PC-9 (cell line): Measurements from ENCODE around the gene GRPEL2. TPM values are rescaled to one million over a fixed set of nuclear protein-coding genes. Genes with fewer than 3 reads are reported as not detected.

Source experiments
- BruUV-seq: library from RNA; stranded (reverse); fragments of 400-500 nt; replicated peaks from 2 replicates; lab custom pipeline; 2021; lab: Mats Ljungman, UMichigan
- CTCF ChIA-PET: fragments of 300-600 bp; sonication (Branson Sonifier 250); formaldehyde crosslinking; loops from one replicate; lab custom pipeline; 2022; ENCODE audit warnings: antibody characterized with exemption; lab: Charles Lee
- POLR2A ChIA-PET: fragments of 300-600 bp; sonication (Branson Sonifier 250); formaldehyde crosslinking; loops from one replicate; lab custom pipeline; 2022; ENCODE audit warnings: antibody characterized with exemption; ENCODE audit not compliant: unreplicated experiment; lab: Charles Lee
- DNase-seq, 2 experiments: peaks; one replicate each; pipeline versions ENCODE4 v3.0.0 to v3.0.0-alpha.2; 2015 to 2022; ENCODE audit warnings: mixed read lengths in 1 of 2
- H2AFZ ChIP-seq: fragments of 200-600 bp; sonication (generic); 2 replicates; pipeline ENCODE4 v1.8.1; 2017; ENCODE audit warnings: antibody characterized with exemption
- H3F3A ChIP-seq: fragments of 200-600 bp; sonication (generic); 2 replicates; pipeline ENCODE4 v1.8.1; 2017; ENCODE audit warnings: antibody characterized with exemption, mild to moderate bottlenecking, low read depth; ENCODE audit not compliant: insufficient read depth
- H3K27ac ChIP-seq: fragments of 200-600 bp; sonication (generic); 2 replicates; pipeline ENCODE4 v1.6.1; 2016; ENCODE audit warnings: mixed run types
- H3K27me3 ChIP-seq: fragments of 200-600 bp; sonication (generic); 2 replicates; pipeline ENCODE4 v1.6.1; 2016; ENCODE audit warnings: low read depth, mixed run types; ENCODE audit not compliant: insufficient read depth
- H3K36me3 ChIP-seq: fragments of 200-600 bp; sonication (generic); 2 replicates; pipeline ENCODE4 v1.6.1; 2016; ENCODE audit warnings: low read depth, mixed run types
- H3K4me1 ChIP-seq: fragments of 200-600 bp; sonication (generic); replicated peaks from 2 replicates; pipeline ENCODE4 v1.6.1; 2016; ENCODE audit warnings: mixed run types; ENCODE audit not compliant: insufficient read depth
- H3K4me2 ChIP-seq: fragments of 200-600 bp; sonication (generic); 2 replicates; pipeline ENCODE4 v1.6.1; 2017; ENCODE audit warnings: mixed run types
- H3K4me3 ChIP-seq: fragments of 200-600 bp; sonication (generic); 2 replicates; pipeline ENCODE4 v1.6.1; 2016; ENCODE audit warnings: mixed run types
- H3K79me2 ChIP-seq: fragments of 200-600 bp; sonication (generic); 2 replicates; pipeline ENCODE4 v1.6.1; 2017; ENCODE audit warnings: low read depth, mixed run types
- H3K9me2 ChIP-seq: fragments of 200-600 bp; sonication (generic); 2 replicates; pipeline ENCODE4 v1.8.1; 2017; ENCODE audit warnings: mild to moderate bottlenecking; ENCODE audit not compliant: insufficient read depth
- H3K9me3 ChIP-seq: fragments of 200-600 bp; sonication (generic); 2 replicates; pipeline ENCODE4 v1.8.1; 2016; ENCODE audit warnings: low read depth; ENCODE audit not compliant: insufficient read depth
- H4K20me1 ChIP-seq: fragments of 200-600 bp; sonication (generic); 2 replicates; pipeline ENCODE4 v1.8.1; 2017; ENCODE audit not compliant: insufficient read depth
- EZH2 ChIP-seq: fragments of 200-600 bp; sonication (generic); IDR thresholded peaks from 2 replicates; pipeline ENCODE4 v1.8.0; 2017; ENCODE audit warnings: antibody characterized with exemption, low read depth
- intact Hi-C: fragments of 100-400 bp; cut with micrococcal nuclease; formaldehyde crosslinking; loops from one replicate; pipeline ENCODE4 v1.10.0; 2022; ENCODE audit not compliant: unreplicated experiment
- total RNA-seq: library from RNA; stranded (reverse); gene quantifications from 2 replicates; pipeline ENCODE4 v1.2.3, GENCODE V29; 2021
- TF ChIP-seq, protein P1 (sequence below): fragments of 200-600 bp; sonication (generic); conservative IDR thresholded peaks from 2 replicates; pipeline ENCODE4 v1.6.1; 2017; ENCODE audit warnings: mixed run types, antibody characterized with exemption, mild to moderate bottlenecking, moderate library complexity

GRPEL2 gene
- total RNA-seq, 1 experiment from 2014 or later = 32.4 TPM

- no peak overlapping the region for H3K4me2 ChIP-seq
- H3K79me2 ChIP-seq = no peaks in the 10 kb centered on the region
- CTCF ChIA-PET = interaction anchor here (0.6 to 1.3 kb wide), 7 partner anchors 7 to 593 kb away, joined by 3 to 7 read pairs (median 5); partner anchors contain the start of gene PCYOX1L
- H3K4me3 ChIP-seq = no peak overlapping the region
- TF ChIP-seq, protein P1, sequence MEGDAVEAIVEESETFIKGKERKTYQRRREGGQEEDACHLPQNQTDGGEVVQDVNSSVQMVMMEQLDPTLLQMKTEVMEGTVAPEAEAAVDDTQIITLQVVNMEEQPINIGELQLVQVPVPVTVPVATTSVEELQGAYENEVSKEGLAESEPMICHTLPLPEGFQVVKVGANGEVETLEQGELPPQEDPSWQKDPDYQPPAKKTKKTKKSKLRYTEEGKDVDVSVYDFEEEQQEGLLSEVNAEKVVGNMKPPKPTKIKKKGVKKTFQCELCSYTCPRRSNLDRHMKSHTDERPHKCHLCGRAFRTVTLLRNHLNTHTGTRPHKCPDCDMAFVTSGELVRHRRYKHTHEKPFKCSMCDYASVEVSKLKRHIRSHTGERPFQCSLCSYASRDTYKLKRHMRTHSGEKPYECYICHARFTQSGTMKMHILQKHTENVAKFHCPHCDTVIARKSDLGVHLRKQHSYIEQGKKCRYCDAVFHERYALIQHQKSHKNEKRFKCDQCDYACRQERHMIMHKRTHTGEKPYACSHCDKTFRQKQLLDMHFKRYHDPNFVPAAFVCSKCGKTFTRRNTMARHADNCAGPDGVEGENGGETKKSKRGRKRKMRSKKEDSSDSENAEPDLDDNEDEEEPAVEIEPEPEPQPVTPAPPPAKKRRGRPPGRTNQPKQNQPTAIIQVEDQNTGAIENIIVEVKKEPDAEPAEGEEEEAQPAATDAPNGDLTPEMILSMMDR = no peak
- TF ChIP-seq EZH2 = no peak
- H4K20me1 ChIP-seq = no peaks in the 10 kb centered on the region
- H2AFZ ChIP-seq = no peak overlapping the region
- no peak for DNase-seq
- POLR2A ChIA-PET = interaction anchor here (0.7 kb wide), 2 partner anchors 10 to 644 kb away, joined by 3 to 44 read pairs; no protein-coding TSS in a partner anchor
- no peaks in the 10 kb centered on the region for H3K36me3 ChIP-seq
- peaks cover 3% of the 10 kb centered on the region; the same call in 1 of the 2 replicates for H3F3A ChIP-seq
- H3K27me3 ChIP-seq = no peaks in the 10 kb centered on the region
- no peaks in the 10 kb centered on the region for H3K4me1 ChIP-seq
- intact Hi-C loops = no loop called here
- H3K27ac ChIP-seq = no peak overlapping the region
- H3K9me2 ChIP-seq = no peaks in the 10 kb centered on the region
- BruUV-seq = no TSS peak
- no peaks in the 10 kb centered on the region for H3K9me3 ChIP-seq
Observed at GRCh38 chr5:149372076-149372795, 26.9 kb downstream of the GRPEL2 start.

DNA sequence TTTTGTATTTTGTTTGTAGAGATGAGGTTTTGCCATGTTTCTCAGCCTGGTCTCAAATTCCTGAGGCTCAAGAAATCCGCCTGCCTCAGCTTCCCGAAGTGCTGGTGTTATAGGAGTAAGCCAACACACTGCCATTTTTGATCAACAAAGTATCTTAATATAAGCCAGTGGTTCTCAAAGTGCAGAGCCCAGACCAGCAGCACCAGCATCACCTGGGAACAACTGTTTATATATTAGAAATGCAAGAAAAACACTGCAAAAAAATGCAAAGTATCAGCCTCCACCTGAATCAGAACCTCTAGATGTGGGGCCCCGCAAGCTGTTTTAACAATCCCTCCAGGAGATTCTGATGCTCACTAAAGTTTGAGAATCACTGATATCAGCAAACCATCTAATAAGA is 27.6 kb downstream of the GRPEL2 start:
- Histone ChIP-seq H3K4me1 (no peaks in the 10 kb centered on the region), H3K4me2 (no peak overlapping the region), H3K4me3 (no peak overlapping the region), H3K9me3 (no peaks in the 10 kb centered on the region), H2AFZ (no peak overlapping the region), H3K36me3 (no peaks in the 10 kb centered on the region), H3K27me3 (no peaks in the 10 kb centered on the region), H3K27ac (no peak overlapping the region), H3F3A (peaks cover 3% of the 10 kb centered on the region; the same call in 1 of the 2 replicates), H3K9me2 (no peaks in the 10 kb centered on the region), H3K79me2 (no peaks in the 10 kb centered on the region), H4K20me1 (no peaks in the 10 kb centered on the region)
- DNase-seq = no peak
- CTCF ChIA-PET = interaction anchor here (1.3 kb wide), 1 partner anchor 61 kb away, joined by 3 read pairs; no protein-coding TSS in a partner anchor
- no peak for TF ChIP-seq EZH2
- TF ChIP-seq, protein P1 = no peak
- intact Hi-C loops = no loop called here
- no TSS peak for BruUV-seq
- POLR2A ChIA-PET = interaction anchor here (0.7 kb wide), 1 partner anchor 94 kb away, joined by 3 read pairs; no protein-coding TSS in a partner anchor

DNA sequence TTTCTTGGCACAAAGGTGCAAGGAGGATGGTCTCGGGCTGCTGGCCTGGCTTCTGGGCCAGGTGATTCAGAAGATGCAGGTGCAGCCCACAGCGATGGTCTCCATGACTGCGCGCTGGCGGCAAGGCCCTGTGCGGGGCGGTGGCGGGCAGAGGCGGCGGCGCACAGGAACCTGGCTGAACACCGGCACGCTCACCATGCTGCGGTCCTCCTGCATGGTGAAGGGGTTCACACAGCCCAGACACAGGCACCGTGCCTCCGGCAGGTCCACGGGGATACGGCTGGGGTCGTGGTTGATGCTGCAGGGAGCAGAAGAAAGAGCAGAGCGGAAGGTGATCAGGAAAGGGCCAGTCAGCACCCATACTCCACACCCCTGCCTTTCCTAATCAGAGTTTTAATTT is 29.0 kb downstream of the GRPEL2 start:
- no peak overlapping the region for H3K27ac ChIP-seq
- no peaks in the 10 kb centered on the region for H3K4me1 ChIP-seq
- no peaks in the 10 kb centered on the region for H3K36me3 ChIP-seq
- DNase-seq = no peak
- no peaks in the 10 kb centered on the region for H3K9me3 ChIP-seq
- CTCF ChIA-PET = interaction anchor here (0.5 to 1.3 kb wide), 2 partner anchors 59 to 1120 kb away, joined by 3 read pairs; no protein-coding TSS in a partner anchor
- no peaks in the 10 kb centered on the region for H3K79me2 ChIP-seq
- BruUV-seq = no TSS peak
- no peak overlapping the region for H2AFZ ChIP-seq
- intact Hi-C loops = no loop called here
- H4K20me1 ChIP-seq = no peaks in the 10 kb centered on the region
- no peaks in the 10 kb centered on the region for H3K27me3 ChIP-seq
- no peaks in the 10 kb centered on the region for H3K9me2 ChIP-seq
- no peak for TF ChIP-seq EZH2
- TF ChIP-seq, protein P1 = no peak
- no peak overlapping the region for H3K4me3 ChIP-seq
- POLR2A ChIA-PET = interaction anchor here (0.6 kb wide), 1 partner anchor 16 kb away, joined by 5 read pairs; the partner anchor contains the start of gene PCYOX1L
- peaks cover under 1% of the 10 kb centered on the region; the same call in 1 of the 2 replicates for H3F3A ChIP-seq
- H3K4me2 ChIP-seq = no peak overlapping the region
